Measurements from ENCODE around the gene PAK1.

The PAK1 gene

GRCh38 chr11:77435972-77436371 lies 37.9 kb downstream of the PAK1 start:
- no peaks in the 10 kb centered on the region for H3K4me1 Mint-ChIP-seq

GRCh38 chr11:77431813-77432212 lies 42.1 kb downstream of the PAK1 start:
- Mint-ChIP-seq H3K27me3 (ENCODE audit: low read depth, poor library complexity) (no peaks in the 10 kb centered on the region), H3K4me3 (no peak overlapping the region), H3K27ac (no peak overlapping the region), H3K36me3 (ENCODE audit: low read depth) (peaks cover 4% of the 10 kb centered on the region), H3K9me3 (no peaks in the 10 kb centered on the region), H3K4me1 (no peaks in the 10 kb centered on the region)
- TF ChIP-seq CTCF (IDR thresholded peaks at IDR 0.05) = no peak
- no peak for DNase-seq

More at GRCh38 chr11:77435972-77436371, 37.9 kb downstream of the PAK1 start:
- Mint-ChIP-seq H3K36me3 (ENCODE audit: low read depth) (peaks cover 4% of the 10 kb centered on the region), H3K27me3 (ENCODE audit: low read depth, poor library complexity) (no peaks in the 10 kb centered on the region), H3K4me3 (no peak overlapping the region), H3K27ac (peak overlapping the region; percentile 47), H3K9me3 (no peaks in the 10 kb centered on the region)
- DNase-seq = no peak
- TF ChIP-seq CTCF (IDR thresholded peaks at IDR 0.05) = no peak

- Mint-ChIP-seq H3K4me3 (no peak overlapping the region), H3K4me1 (no peaks in the 10 kb centered on the region), H3K9me3 (no peaks in the 10 kb centered on the region), H3K27ac (no peak overlapping the region), H3K27me3 (ENCODE audit: low read depth, poor library complexity) (no peaks in the 10 kb centered on the region), H3K36me3 (ENCODE audit: low read depth) (no peaks in the 10 kb centered on the region)
- TF ChIP-seq CTCF (IDR thresholded peaks at IDR 0.05) = no peak
- no peak for DNase-seq
Observed at GRCh38 chr11:77428598-77428997, 45.3 kb downstream of the PAK1 start.

- H3K36me3 Mint-ChIP-seq (ENCODE audit: low read depth) = no peaks in the 10 kb centered on the region
- H3K27ac Mint-ChIP-seq = no peak overlapping the region
- H3K4me1 Mint-ChIP-seq = no peaks in the 10 kb centered on the region
- H3K27me3 Mint-ChIP-seq (ENCODE audit: low read depth, poor library complexity) = no peaks in the 10 kb centered on the region
- TF ChIP-seq CTCF (IDR thresholded peaks at IDR 0.05) = no peak
- no peaks in the 10 kb centered on the region for H3K9me3 Mint-ChIP-seq
- DNase-seq = no peak
- H3K4me3 Mint-ChIP-seq = no peak overlapping the region
Observed at GRCh38 chr11:77425346-77425745, 48.5 kb downstream of the PAK1 start.

GRCh38 chr11:77424644-77425043 lies 49.2 kb downstream of the PAK1 start:
- Mint-ChIP-seq H3K4me3 (no peak overlapping the region), H3K9me3 (no peaks in the 10 kb centered on the region), H3K4me1 (no peaks in the 10 kb centered on the region), H3K27ac (no peak overlapping the region), H3K36me3 (ENCODE audit: low read depth) (no peaks in the 10 kb centered on the region), H3K27me3 (ENCODE audit: low read depth, poor library complexity) (no peaks in the 10 kb centered on the region)
- no peak for TF ChIP-seq CTCF (IDR thresholded peaks at IDR 0.05)
- DNase-seq = no peak

GRCh38 chr11:77423624-77424023 lies 50.3 kb downstream of the PAK1 start:
- no peaks in the 10 kb centered on the region for H3K9me3 Mint-ChIP-seq
- no peak for DNase-seq

More at GRCh38 chr11:77423624-77424023, 50.3 kb downstream of the PAK1 start:
- Mint-ChIP-seq H3K4me3 (no peak overlapping the region), H3K27ac (no peak overlapping the region), H3K4me1 (peaks cover 1% of the 10 kb centered on the region), H3K36me3 (ENCODE audit: low read depth) (no peaks in the 10 kb centered on the region), H3K27me3 (ENCODE audit: low read depth, poor library complexity) (no peaks in the 10 kb centered on the region)
- no peak for TF ChIP-seq CTCF (IDR thresholded peaks at IDR 0.05)
